ENCODE results near the gene CDKN1B. TPM values are rescaled to one million over a fixed set of nuclear protein-coding genes. Genes with fewer than 3 reads are reported as not detected.

CDKN1B gene
- total and polyA plus RNA-seq, 2 donors (not counting 3 experiments of a cell fraction or from before 2014, with no cell fraction given), result 12.7 to 40.8 TPM

DNA sequence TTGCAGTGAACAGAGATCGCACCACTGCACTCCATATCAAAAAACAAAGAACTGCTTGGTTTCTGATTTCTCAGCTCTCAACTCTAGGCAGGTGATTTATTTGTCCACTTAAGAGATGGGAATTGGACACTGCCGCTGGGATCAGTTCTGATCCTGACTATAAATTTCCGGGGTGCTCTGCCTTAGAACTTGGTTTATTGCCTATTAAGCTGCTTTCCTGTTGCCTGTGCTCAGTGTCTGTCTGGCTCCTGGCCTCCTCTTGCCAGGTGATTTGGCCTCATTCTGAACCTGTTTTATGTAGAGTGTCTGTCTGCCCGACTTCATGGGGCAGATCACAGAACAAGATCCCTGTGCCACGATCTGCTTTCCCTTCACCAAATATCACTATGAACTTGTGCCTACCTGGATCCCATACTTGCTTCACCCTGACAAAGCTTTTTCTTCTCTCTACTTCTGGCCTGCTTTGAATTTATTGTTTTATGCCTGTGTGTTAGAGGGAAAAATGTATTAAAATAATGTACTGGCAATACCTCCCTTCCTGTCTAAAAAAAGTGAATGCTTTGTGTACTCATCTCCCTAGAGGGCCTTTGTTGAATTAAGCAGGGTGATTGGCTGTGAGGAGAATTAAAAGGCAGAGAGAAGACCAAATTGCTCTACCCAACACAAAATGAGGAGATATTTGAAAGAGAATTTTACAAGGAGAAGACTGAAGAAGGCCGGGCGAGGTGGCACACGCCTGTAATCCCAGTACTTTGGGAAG, 27.6 kb downstream of the CDKN1B start:
- FAIRE-seq (no peak), DNase-seq (ENCODE audit: low read depth, low spot score) (no peak)
- ChIA-PET POLR2A (no interaction called here), CTCF (interaction anchor here (2.4 to 4.6 kb wide), 2 partner anchors 8 to 10 kb away, joined by 8 to 48 read pairs; no protein-coding TSS in a partner anchor)
- no peak overlapping the region for H3K9ac ChIP-seq (replicated peaks; ENCODE audit: extremely low read depth, insufficient read depth, low read length)
- no TSS peak for BruUV-seq (replicated peaks)
- no peaks in the 10 kb centered on the region for H3K36me3 ChIP-seq (ENCODE audit: control insufficient read depth in 2 of 2, extremely low read depth in 1 of 2, insufficient read depth in 2 of 2, low read length in 2 of 2)
- H3K9me3 ChIP-seq (replicated peaks; ENCODE audit: control insufficient read depth, insufficient read depth, low read length), result no peaks in the 10 kb centered on the region
- TF ChIP-seq, protein P1, sequence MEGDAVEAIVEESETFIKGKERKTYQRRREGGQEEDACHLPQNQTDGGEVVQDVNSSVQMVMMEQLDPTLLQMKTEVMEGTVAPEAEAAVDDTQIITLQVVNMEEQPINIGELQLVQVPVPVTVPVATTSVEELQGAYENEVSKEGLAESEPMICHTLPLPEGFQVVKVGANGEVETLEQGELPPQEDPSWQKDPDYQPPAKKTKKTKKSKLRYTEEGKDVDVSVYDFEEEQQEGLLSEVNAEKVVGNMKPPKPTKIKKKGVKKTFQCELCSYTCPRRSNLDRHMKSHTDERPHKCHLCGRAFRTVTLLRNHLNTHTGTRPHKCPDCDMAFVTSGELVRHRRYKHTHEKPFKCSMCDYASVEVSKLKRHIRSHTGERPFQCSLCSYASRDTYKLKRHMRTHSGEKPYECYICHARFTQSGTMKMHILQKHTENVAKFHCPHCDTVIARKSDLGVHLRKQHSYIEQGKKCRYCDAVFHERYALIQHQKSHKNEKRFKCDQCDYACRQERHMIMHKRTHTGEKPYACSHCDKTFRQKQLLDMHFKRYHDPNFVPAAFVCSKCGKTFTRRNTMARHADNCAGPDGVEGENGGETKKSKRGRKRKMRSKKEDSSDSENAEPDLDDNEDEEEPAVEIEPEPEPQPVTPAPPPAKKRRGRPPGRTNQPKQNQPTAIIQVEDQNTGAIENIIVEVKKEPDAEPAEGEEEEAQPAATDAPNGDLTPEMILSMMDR (IDR thresholded peaks at IDR 0.05; ENCODE audit: extremely low read depth in 1 of 2, insufficient read depth in 1 of 2, low read depth in 1 of 2, low read length in 2 of 2), result no peak
- TF ChIP-seq, protein P2, sequence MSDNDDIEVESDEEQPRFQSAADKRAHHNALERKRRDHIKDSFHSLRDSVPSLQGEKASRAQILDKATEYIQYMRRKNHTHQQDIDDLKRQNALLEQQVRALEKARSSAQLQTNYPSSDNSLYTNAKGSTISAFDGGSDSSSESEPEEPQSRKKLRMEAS (IDR thresholded peaks at IDR 0.05; ENCODE audit: insufficient read depth, insufficient read length), result no peak
- TF ChIP-seq POLR2AphosphoS5 (IDR thresholded peaks at IDR 0.05; ENCODE audit: insufficient read depth, low read depth, low read length) (no peak), JUN (IDR thresholded peaks at IDR 0.05; ENCODE audit: borderline replicate concordance, insufficient read depth, insufficient read length, low read depth) (no peak), FOS (IDR thresholded peaks at IDR 0.05; ENCODE audit: borderline replicate concordance, insufficient read depth, low read length) (no peak), MYC (IDR thresholded peaks at IDR 0.05; ENCODE audit: low read depth, low read length) (no peak), POLR2A (IDR thresholded peaks at IDR 0.05; ENCODE audit: low read depth, low read length) (no peak), EZH2 (IDR thresholded peaks at IDR 0.05; ENCODE audit: borderline replicate concordance, low read depth, low read length, severe bottlenecking) (no peak)
- intact Hi-C loops (cut with micrococcal nuclease) (no loop called here), dilution Hi-C loops (cut with MboI; ENCODE audit: extremely low pct_ligation_motif_present, low sequenced_read_pairs) (no loop called here)
- no peak overlapping the region for H3K27ac ChIP-seq (ENCODE audit: insufficient read depth, low read depth, low read length)
- H2AFZ ChIP-seq (ENCODE audit: low read depth, low read length), result no peak overlapping the region
- H3K4me3 ChIP-seq (replicated peaks in 1 of 3; ENCODE audit: insufficient read depth in 1 of 3, low read depth in 1 of 3, low read length in 3 of 3), result no peak overlapping the region
- H3K27me3 ChIP-seq (ENCODE audit: control insufficient read depth in 2 of 2, insufficient read depth in 2 of 2, low read length in 2 of 2), result no peaks in the 10 kb centered on the region
- no peaks in the 10 kb centered on the region for H4K20me1 ChIP-seq (replicated peaks; ENCODE audit: control insufficient read depth, extremely low read depth, insufficient read depth, low read length)
- peaks cover 3% of the 10 kb centered on the region for H3K4me1 ChIP-seq (ENCODE audit: control insufficient read depth, extremely low read depth, insufficient read depth, low read length)
- H3K9me1 ChIP-seq (replicated peaks; ENCODE audit: control insufficient read depth, extremely low read depth, insufficient read depth, low read length), result no peaks in the 10 kb centered on the region
- H3K4me2 ChIP-seq (ENCODE audit: insufficient read depth, low read length), result no peak overlapping the region
- no peaks in the 10 kb centered on the region for H3K79me2 ChIP-seq (ENCODE audit: control insufficient read depth, insufficient read depth, low read length)

All from endothelial cell of umbilical vein (primary cell).